HG02798 (cell line): Measurements from ENCODE around the gene PCDHB10.
"Not testable (repeated sequence)": the region's sequence is repeated elsewhere in the genome, so short reads cannot be mapped to it uniquely, and the experiment has no call there.

Experiments used
- ATAC-seq: cut with Tn5 transposase; IDR thresholded peaks from one replicate; pipeline ENCODE4 v1.9.1; 2021; ENCODE audit warnings: mild to moderate bottlenecking; ENCODE audit not compliant: unreplicated experiment, poor library complexity

Gene PCDHB10

DNA sequence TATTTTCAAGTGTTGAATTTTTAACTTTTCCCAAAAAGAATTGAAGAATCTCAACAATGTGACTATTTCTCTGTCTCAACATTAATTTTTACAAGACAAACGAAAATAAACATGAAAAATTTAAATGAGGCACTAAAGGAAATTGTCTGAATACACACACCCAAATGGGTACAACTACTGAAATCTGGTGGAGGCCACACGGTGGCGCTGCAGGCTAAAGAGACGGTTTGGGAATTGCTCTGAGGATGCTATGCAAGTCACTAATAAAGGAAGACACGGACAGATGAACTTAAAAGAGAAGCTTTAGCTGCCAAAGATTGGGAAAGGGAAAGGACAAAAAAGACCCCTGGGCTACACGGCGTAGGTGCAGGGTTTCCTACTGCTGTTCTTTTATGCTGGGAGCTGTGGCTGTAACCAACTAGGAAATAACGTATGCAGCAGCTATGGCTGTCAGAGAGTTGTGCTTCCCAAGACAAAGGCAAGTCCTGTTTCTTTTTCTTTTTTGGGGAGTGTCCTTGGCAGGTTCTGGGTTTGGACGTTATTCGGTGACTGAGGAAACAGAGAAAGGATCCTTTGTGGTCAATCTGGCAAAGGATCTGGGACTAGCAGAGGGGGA is at the start of gene PCDHB10:
TSS of gene PCDHB10 (plus strand) at position 244 of the 616 bp plus-strand sequence. CDS start at position 444, 200 bp downstream.
- ATAC-seq: no peak

DNA sequence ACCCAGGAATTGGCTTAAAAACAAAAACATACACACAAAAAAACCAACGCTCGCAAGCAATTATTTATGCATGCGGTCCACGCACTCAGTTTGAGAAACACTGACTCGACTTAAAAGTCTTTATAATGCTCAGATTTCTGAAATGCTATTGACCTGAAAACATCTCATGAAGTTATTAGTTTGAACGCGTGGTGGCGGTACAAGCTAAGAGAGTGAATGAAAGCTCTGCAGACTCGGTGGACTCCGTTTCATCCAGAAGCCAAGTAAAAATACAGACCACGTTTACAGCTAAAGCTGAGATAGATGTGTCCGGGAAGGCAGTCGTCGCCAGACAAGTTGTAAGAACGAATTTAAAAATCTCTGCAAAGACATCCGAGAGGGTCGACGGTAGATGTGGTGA is 42.3 kb upstream of the PCDHB10 start, which contains the start of gene PCDHB6:
TSS of gene PCDHB6 (plus strand) at position 246 of the 400 bp plus-strand sequence. CDS start 201 bp downstream, outside the sequence.
- ATAC-seq: no peak

DNA sequence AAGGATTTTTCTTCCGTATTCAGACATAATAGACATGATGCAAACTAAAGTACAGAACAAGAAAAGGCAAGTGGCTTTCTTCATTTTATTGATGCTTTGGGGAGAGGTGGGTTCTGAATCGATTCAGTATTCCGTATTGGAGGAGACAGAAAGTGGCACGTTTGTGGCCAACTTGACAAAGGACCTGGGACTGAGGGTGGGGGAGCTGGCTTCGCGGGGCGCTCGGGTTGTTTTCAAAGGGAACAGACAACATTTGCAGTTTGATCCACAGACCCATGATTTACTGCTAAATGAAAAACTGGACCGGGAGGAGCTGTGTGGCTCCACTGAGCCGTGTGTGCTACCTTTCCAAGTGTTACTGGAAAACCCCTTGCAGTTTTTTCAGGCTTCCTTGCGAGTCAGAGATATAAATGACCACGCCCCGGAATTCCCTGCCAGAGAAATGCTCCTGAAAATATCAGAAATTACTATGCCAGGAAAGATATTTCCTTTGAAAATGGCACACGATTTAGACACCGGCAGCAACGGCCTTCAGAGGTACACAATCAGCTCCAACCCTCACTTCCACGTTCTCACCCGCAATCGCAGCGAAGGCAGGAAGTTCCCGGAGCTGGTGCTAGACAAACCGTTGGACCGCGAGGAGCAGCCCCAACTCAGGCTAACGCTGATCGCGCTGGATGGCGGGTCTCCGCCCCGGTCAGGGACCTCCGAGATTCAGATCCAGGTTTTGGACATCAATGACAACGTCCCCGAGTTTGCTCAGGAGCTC is 41.7 kb upstream of the PCDHB10 start:
- ATAC-seq: no peak

DNA sequence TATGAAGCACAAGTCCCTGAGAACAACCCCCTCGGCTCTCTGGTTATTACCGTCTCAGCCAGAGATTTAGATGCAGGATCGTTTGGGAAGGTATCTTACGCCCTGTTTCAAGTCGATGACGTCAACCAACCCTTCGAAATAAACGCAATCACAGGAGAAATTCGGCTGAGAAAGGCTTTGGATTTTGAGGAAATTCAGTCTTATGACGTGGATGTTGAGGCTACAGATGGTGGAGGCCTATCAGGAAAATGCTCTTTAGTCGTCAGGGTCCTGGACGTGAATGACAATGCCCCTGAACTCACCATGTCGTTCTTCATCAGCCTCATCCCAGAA is 41.2 kb upstream of the PCDHB10 start:
- no peak for ATAC-seq

DNA sequence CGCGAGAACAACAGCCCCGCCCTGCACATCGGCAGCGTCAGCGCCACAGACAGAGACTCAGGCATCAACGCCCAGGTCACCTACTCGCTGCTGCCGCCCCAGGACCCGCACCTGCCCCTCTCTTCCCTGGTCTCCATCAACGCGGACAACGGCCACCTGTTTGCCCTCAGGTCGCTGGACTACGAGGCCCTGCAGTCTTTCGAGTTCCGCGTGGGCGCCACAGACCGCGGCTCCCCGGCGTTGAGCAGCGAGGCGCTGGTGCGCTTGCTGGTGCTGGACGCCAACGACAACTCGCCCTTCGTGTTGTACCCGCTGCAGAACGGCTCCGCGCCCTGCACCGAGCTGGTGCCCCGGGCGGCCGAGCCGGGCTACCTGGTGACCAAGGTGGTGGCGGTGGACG is 40.5 kb upstream of the PCDHB10 start:
- ATAC-seq: not testable (repeated sequence)

DNA sequence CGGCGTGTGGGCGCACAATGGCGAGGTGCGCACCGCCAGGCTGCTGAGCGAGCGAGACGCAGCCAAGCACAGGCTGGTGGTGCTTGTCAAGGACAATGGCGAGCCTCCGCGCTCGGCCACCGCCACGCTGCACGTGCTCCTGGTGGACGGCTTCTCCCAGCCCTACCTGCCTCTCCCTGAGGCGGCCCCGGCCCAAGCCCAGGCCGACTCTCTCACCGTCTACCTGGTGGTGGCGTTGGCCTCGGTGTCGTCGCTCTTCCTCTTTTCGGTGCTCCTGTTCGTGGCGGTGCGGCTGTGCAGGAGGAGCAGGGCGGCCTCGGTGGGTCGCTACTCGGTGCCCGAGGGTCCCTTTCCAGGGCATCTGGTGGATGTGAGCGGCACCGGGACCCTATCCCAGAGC is 40.1 kb upstream of the PCDHB10 start:
- not testable (repeated sequence) for ATAC-seq

DNA sequence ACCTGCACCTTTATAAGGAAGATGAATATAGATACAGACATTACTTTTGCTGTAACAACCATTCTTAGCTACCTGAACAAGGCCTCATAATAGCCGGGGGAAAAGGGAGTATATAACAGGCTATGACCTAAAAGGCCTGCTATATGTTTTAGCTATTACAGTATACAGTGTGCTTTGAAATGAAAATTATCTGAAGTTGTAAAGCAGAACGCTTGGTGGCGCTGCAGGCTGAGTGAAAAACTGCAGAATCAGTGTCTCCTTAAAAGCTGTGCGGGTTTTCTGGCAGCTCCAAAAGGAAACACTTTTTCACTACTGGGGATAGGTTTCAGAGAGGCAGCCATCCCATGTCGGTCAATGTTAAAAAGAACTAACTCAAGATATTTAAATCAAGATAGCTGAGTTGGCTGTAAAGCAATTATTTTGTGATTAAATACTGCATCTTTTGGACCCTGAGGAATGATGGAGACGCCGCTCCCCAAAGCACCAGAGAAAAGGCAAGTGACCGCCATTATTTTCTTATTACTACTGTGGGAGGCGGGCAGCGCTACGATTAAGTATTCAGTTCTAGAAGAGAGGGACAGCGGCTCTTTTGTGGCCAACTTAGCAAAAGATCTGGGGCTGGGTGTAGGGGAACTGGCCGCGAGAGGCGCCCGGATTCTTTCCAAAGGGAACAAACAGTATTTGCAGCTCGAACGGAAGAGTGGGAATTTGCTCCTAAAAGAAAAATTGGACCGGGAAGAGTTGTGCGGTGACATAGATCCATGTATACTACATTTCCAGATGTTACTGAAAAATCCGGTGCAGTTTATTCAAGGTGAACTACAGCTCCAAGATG is 36.4 kb upstream of the PCDHB10 start:
- ATAC-seq: no peak

DNA sequence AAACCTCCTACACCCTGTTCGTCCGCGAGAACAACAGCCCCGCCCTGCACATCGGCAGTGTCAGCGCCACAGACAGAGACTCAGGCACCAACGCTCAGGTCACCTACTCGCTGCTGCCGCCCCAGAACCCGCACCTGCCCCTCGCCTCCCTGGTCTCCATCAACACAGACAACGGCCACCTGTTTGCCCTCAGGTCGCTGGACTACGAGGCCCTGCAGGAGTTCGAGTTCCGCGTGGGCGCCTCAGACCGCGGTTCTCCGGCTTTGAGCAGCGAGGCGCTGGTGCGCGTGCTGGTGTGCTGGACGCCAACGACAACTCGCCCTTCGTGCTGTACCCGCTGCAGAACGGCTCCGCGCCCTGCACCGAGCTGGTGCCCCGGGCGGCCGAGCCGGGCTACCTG is 34.8 kb upstream of the PCDHB10 start:
- ATAC-seq: not testable (repeated sequence)

DNA sequence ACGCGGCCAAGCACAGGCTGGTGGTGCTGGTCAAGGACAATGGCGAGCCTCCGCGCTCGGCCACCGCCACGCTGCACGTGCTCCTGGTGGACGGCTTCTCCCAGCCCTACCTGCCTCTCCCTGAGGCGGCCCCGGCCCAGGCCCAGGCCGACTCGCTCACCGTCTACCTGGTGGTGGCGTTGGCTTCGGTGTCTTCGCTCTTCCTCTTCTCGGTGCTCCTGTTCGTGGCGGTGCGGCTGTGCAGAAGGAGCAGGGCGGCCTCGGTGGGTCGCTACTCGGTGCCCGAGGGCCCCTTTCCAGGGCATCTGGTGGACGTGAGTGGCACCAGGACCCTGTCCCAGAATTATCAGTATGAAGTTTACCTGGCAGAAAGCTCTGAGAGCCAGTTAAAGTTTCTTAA is 34.3 kb upstream of the PCDHB10 start:
- ATAC-seq: not testable (repeated sequence)

DNA sequence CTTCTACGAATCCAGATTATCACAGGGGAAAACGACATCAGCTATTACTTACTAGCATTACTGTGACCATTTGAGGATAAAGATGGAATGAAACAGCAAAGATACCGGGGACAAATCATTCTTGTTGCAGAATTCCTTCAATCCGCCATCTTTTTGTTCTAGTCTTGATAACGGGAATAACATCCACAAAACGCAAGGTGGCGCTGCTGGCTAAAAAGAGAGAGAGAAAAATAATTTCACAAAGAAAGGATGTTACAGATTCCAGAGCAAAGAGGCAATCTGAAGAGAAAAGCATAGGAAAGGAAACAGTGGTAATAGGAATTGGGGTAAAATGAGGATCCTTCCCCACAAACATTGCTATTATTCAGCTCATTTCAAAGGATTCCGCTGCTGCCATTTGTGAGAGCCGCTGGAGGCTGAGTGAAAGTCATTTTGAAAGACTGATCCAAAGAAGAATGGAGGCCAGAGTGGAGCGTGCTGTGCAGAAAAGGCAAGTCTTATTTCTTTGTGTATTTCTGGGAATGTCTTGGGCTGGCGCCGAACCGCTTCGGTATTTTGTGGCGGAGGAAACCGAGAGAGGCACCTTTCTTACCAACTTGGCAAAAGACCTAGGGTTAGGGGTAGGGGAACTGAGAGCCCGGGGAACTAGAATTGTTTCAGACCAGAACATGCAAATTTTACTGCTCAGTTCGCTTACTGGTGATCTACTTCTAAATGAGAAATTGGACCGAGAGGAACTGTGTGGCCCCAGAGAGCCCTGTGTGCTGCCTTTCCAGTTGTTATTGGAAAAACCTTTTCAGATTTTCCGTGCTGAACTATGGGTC is 19.6 kb upstream of the PCDHB10 start, which contains the start of gene PCDHB7:
TSS of gene PCDHB7 (plus strand) at position 264 of the 824 bp plus-strand sequence. CDS start at position 456, 192 bp downstream.
- no peak for ATAC-seq

DNA sequence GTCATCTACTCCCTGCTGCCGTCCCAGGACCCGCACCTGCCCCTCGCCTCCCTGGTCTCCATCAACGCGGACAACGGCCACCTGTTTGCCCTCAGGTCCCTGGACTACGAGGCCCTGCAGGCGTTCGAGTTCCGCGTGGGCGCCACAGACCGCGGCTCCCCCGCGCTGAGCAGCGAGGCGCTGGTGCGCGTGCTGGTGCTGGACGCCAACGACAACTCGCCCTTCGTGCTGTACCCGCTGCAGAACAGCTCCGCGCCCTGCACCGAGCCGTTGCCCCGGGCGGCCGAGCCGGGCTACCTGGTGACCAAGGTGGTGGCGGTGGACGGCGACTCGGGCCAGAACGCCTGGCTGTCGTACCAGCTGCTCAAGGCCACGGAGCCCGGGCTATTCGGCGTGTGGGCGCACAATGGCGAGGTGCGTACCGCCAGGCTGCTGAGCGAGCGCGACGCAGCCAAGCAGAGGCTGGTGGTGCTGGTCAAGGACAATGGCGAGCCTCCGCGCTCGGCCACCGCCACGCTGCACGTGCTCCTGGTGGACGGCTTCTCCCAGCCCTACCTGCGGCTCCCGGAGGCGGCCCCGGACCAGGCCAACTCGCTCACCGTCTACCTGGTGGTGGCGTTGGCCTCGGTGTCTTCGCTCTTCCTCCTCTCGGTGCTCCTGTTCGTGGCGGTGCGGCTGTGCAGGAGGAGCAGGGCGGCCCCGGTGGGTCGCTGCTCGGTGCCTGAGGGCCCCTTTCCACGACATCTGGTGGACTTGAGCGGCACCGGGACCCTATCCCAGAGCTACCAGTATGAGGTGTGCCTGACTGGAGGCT is 17.7 kb upstream of the PCDHB10 start:
- not testable (repeated sequence) for ATAC-seq

DNA sequence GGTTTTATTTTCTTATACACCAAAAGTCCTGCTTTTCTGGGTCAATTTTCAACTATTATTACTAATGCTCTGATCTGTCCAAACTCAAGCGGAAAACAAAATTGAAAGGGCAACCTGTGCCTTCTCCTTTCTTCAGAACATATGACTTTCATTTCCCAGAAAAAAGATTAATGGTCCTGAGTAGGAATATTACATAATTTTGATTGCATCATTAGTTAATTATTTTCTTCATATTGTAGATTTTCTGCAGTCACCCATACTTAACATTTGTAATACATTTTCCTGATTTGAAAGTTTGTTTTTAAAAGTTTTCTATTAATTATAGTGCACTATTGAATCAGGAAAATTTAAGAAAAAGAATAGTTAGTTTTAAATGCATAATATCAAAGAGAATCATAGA is 16.2 kb upstream of the PCDHB10 start:
- ATAC-seq: no peak

DNA sequence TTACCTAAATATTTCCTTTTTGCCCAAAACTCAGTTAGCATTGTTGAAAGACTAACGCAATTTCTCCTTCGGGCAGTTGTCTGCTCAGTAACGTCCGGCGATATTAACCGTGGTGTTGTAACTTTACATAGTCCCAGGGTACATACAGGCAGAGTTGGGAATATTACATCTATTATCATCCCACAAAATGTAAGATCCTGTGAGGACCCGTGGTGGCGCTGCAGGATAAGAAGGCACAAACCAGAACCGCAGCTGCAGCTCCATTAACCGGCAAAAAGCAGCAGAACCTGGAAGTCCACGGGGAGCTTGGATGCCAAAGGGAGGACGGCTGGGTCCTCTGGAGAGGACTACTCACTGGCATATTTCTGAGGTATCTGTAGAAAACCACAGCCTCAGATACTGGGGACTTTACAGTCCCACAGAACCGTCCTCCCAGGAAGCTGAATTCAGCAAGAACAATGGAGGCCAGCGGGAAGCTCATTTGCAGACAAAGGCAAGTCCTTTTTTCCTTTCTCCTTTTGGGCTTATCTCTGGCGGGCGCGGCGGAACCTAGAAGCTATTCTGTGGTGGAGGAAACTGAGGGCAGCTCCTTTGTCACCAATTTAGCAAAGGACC is 14.5 kb upstream of the PCDHB10 start, which contains the start of gene PCDHB8:
TSS of gene PCDHB8 (plus strand) at position 214 of the 615 bp plus-strand sequence. CDS start at position 459, 245 bp downstream.
- not testable (repeated sequence) for ATAC-seq

DNA sequence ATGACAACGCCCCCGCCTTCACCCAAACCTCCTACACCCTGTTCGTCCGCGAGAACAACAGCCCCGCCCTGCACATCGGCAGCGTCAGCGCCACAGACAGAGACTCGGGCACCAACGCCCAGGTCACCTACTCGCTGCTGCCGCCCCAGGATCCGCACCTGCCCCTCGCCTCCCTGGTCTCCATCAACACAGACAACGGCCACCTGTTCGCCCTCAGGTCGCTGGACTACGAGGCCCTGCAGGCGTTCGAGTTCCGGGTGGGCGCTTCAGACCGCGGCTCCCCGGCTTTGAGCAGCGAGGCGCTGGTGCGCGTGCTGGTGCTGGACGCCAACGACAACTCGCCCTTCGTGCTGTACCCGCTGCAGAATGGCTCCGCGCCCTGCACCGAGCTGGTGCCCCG is 12.8 kb upstream of the PCDHB10 start:
- not testable (repeated sequence) for ATAC-seq

DNA sequence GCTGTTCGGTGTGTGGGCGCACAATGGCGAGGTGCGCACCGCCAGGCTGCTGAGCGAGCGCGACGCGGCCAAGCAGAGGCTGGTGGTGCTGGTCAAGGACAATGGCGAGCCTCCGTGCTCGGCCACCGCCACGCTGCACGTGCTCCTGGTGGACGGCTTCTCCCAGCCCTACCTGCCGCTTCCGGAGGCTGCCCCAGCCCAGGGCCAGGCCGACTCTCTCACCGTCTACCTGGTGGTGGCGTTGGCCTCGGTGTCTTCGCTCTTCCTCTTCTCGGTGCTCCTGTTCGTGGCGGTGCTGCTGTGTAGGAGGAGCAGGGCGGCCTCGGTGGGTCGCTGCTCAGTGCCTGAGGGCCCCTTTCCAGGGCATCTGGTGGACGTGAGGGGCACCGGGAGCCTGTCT is 12.3 kb upstream of the PCDHB10 start:
- not testable (repeated sequence) for ATAC-seq

DNA sequence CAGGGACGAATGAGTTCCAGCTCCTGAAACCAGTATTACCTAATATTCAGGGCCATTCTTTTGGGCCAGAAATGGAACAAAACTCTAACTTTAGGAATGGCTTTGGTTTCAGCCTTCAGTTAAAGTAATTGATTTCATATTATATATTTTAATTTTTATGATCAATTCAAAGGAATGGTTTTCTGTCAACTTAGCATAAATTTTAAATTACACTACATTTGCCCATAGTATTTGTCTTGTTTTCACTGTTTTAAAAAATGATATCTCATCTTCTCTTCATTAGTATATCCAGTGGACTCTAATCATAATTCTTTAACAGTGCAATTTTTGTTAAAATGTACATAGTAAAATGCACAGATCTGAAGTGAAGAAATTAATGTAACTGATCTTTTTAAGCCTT is 11.8 kb upstream of the PCDHB10 start:
- no peak for ATAC-seq

DNA sequence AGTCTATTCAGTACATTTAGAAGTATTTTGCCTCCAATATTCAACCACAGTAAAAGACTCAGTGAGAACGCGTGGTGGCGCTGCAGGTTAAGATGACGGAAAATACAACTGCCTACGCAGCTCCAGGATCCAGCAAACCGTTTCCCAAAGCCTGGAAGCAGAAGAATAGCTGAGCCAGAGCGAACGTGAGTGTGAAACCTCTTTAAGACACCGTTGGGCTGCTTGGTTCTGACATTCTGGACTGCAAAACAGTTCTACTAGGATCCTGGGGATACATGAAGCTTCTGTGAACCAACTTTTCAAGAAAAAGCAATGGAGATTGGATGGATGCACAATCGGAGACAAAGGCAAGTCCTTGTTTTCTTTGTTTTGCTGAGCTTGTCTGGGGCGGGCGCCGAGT is 9.9 kb upstream of the PCDHB10 start, which contains the start of gene PCDHB16:
TSS of gene PCDHB16 (plus strand) at position 140 of the 400 bp plus-strand sequence. CDS start at position 313, 173 bp downstream.
- no peak for ATAC-seq

DNA sequence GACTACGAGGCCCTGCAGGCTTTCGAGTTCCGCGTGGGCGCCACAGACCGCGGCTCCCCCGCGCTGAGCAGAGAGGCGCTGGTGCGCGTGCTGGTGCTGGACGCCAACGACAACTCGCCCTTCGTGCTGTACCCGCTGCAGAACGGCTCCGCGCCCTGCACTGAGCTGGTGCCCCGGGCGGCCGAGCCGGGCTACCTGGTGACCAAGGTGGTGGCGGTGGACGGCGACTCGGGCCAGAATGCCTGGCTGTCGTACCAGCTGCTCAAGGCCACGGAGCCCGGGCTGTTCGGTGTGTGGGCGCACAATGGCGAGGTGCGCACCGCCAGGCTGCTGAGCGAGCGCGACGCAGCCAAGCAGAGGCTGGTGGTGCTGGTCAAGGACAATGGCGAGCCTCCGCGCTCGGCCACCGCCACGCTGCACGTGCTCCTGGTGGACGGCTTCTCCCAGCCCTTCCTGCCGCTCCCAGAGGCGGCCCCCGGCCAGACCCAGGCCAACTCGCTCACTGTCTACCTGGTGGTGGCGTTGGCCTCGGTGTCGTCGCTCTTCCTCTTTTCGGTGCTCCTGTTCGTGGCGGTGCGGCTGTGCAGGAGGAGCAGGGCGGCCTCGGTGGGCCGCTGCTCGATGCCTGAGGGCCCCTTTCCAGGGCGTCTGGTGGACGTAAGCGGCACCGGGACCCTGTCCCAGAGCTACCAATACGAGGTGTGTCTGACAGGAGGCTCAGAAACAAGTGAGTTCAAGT is 7.9 kb upstream of the PCDHB10 start:
- ATAC-seq: not testable (repeated sequence)
